HG03097 (cell line): ENCODE measurements around the gene ASMTL.
"Not testable (repeated sequence)": the region's sequence is repeated elsewhere in the genome, so short reads cannot be mapped to it uniquely, and the experiment has no call there.

Experiments
- ATAC-seq: cut with Tn5 transposase; IDR thresholded peaks from one replicate; pipeline ENCODE4 v1.9.1; 2021; ENCODE audit not compliant: unreplicated experiment, low FRiP score

ASMTL gene, protein sequence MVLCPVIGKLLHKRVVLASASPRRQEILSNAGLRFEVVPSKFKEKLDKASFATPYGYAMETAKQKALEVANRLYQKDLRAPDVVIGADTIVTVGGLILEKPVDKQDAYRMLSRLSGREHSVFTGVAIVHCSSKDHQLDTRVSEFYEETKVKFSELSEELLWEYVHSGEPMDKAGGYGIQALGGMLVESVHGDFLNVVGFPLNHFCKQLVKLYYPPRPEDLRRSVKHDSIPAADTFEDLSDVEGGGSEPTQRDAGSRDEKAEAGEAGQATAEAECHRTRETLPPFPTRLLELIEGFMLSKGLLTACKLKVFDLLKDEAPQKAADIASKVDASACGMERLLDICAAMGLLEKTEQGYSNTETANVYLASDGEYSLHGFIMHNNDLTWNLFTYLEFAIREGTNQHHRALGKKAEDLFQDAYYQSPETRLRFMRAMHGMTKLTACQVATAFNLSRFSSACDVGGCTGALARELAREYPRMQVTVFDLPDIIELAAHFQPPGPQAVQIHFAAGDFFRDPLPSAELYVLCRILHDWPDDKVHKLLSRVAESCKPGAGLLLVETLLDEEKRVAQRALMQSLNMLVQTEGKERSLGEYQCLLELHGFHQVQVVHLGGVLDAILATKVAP

DNA sequence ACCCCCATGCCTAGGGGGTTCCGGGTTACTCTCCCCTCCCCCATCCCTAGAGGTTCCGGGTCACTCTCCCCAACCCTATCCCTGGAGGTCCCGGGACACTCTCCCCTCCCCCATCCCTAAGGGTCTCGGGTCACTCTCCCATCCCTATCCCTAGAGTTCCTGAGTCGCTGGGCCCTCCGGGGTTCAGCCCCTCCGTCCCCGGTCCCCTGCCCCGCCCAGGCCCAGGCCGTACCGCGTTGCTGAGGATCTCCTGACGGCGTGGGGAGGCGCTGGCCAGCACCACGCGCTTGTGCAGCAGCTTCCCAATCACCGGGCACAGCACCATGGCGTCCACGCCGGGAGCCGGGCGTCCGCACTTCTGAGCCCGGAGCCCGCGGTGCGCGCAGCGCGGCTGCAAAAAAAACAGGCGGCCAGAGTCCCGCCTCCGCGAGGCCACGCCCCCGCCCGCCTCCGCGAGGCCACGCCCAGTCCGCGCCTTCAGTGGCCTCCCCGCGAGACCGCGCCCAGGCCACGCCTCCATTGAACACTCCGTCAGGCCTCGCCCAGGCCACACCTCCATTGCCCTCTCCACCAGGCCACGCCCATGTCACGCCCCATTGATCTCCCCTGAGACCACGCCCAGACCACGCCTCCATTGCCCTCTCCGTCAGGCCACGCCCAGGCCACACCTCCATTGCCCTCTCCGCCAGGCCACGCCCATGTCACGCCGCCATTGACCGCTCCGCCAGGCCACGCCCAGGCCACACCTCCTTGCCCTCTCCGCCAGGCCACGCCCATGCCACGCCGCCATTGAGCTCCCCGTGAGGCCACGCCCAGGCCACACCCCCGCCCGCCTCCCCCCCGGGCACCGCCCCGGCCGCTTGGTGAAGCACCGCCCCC, at the start of gene ASMTL:
ASMTL (minus strand) TSS at position 394 of the 879 bp plus-strand sequence; CDS start at position 325, 69 bp downstream.
- ATAC-seq: peak; percentile 59

DNA sequence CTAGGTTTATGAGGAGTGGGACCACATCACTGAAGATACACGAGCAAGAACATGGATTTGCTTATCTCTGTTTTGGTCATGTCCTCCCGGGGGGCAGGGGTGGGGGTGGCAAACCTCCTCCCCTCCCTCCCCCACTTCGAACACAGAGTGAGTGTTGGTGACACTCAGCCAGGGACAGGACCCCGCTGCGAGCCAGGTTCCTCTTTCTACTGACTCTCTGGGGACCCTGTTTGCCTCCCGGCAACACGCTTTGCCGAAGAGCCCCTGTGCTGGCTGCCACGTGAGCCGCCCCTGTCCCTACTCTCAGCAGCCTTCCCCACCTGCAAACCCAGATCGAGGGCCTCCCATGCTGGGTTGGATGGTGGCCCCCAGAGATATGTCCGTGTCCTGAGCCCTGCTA, 49.5 kb upstream of the ASMTL start:
- peak; percentile 65 for ATAC-seq

DNA sequence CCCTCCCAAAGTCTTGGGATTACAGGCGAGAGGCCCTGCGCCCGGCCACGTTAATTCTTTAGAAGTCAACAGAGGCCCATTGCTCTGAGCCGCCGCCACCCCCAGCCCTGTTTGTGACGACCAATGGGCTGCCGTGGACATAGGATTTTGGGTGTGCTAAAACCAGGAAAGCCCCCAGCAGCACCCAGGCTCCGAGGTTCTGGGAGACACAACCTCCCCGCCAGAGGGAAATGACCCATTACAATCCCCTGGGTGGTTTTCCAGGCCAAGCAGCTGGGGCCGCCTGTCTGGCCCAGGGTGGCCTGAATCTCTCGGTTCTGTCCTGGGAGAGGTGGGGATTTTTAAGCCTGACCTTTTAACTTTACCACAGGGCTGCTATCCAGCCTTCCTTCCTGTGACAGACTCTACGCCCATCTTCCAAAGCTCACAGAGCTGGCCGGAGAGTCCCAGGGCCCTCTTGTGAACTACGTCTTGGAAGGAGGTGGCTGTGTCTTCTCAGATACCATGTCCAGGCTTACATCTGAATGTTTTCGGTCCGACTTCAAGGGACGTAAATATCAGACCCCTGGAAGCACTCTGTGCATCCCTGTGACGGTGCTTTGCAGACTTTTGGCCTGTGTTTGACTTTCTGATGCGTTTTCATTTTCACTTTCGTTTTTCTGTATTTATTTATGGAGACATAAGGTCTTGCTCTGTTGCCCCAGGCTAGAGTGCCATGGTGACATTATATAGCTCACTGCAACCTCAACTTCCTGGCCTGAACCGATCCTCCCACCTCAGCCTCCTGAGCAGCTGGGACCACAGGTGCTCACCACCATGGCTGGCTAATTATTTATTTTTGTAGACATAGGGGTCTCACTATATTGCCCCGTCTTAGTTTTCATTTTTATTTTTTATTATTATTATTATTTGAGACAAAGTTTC, 48.3 kb upstream of the ASMTL start:
- peak; percentile 55 for ATAC-seq

GRCh38 chrX:1496076-1496475, 43.4 kb upstream of the ASMTL start:
- ATAC-seq: no peak

GRCh38 chrX:1493877-1494510, 41.3 kb upstream of the ASMTL start:
- ATAC-seq: peak; percentile 63

GRCh38 chrX:1493412-1493811, 40.7 kb upstream of the ASMTL start:
- no peak for ATAC-seq

DNA sequence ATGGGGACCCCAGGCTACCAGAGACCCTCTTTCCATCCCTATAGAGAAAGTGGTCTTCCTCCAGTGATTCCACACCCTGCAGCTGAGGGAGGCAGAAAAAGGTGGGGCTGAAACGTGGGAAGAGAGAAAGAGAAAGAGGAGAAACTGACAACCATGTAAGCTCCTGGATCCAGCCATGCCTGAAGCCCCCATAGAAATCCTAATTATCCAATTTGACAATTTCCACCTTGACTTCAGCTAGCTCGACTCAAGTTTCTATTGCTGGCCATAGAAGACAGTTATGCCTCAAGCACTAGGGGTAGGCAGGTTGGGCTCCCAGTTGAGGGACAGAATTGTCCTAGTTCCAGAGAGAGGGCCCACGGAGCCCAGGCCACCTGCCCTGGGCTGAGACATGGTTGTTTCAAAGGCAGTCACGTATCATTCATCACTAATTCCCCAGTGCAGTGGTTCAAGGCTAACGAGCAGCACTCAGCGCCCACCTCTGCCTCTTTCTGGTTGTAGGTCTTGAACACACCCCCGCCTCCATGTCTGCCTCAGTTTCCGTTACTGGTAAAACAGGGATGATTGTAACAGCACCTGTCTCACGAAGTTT, 39.8 kb upstream of the ASMTL start:
- no peak for ATAC-seq

GRCh38 chrX:1491851-1492349, 39.2 kb upstream of the ASMTL start:
- peak; percentile 71 for ATAC-seq

DNA sequence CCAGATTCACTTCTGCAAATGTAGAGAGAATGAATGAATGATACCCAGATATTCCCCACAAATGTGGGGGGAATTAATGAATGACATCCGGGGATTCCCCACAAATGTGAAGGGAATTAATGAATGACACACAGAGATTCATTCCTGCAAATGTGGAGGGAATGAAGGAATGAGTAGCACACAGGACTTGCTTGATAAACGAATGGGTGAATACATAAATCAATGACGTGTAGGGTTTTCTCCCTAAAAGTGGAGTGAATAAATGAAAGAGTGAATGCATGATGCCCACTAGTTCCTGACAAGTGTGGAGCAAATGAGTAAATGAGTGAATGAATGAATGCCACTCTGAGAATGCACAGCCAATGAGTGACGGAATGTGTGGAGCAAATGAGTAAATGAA, 38.5 kb upstream of the ASMTL start:
- ATAC-seq: not testable (repeated sequence)

DNA sequence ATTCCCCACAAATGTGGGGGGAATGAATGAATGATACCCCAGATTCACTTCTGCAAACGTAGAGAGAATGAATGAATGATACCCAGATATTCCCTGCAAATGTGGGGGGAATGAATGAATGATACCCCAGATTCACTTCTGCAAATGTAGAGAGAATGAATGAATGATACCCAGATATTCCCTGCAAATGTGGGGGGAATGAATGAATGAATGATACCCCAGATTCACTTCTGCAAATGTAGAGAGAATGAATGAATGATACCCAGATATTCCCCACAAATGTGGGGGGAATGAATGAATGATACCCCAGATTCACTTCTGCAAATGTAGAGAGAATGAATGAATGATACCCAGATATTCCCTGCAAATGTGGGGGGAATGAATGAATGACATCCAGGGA, 38.0 kb upstream of the ASMTL start:
- not testable (repeated sequence) for ATAC-seq

DNA sequence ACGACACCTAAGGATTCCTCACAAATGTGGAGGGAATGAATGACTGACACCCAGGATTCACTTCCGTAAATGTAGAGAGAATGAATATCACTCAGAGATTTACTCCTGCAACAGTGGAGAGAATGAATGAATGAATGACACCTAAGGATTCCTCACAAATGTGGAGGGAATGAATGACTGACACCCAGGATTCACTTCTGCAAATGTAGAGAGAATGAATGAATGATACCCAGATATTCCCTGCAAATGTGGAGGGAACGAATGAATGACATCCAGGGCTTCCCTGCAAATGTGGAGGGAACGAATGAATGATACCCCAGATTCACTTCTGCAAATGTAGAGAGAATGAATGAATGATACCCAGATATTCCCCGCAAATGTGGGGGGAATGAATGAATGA, 36.6 kb upstream of the ASMTL start:
- not testable (repeated sequence) for ATAC-seq

DNA sequence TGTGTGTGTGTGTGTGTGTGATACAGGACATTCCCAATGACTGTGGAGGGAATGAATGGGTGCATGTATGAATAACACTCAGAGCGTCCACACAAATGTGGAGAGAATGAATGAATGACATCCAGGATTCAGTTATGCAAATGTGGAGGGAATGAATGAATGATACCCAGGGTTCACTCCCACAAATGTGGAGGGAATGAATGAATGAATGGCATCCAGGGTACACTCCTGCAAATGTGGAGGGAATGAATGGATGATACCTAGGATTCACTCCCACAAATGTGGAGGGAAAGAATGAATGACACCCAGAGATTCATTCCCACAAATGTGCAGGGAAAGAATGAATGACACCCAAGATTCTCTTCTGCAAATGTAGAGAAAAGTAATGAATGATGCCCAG, 36.0 kb upstream of the ASMTL start:
- ATAC-seq: no peak

DNA sequence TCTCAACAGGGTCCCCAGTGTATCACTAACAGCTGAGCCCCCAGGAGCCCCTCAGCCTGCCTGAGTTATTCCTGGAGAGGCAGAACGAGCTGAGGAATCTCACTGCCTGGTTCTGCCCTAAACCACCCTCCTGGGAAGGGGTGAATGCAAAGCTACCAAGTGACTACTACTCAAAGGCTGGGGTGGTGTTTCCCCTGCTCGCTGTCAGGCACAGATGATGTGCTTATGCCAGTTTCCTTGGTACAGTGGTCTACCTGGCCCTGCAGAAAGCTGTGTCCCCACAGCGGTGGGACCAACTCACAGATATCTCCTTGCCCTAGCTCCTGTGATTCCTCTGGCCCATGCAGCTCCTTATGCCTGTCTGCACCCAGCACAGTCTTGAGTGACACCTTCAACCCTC, 35.4 kb upstream of the ASMTL start:
- no peak for ATAC-seq

DNA sequence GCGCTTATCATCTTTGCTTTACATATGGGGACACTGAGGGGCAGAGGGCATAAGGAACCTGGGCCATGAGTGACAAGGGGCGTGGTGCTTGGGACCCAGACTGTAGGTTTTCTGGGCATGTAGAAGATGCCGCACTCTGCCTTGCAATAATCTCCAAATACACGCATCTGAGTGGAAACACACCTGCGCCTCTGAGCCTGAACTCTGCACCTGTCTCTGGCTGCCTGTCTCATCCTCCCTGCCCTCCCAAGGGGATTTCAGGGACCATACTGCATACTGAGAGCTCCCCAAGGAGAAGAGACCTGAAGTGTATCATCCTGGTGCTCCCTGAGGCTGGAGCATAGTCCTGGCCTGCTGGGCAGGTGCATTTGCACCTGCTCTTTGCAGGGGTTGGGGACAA, 34.7 kb upstream of the ASMTL start:
- ATAC-seq: no peak

DNA sequence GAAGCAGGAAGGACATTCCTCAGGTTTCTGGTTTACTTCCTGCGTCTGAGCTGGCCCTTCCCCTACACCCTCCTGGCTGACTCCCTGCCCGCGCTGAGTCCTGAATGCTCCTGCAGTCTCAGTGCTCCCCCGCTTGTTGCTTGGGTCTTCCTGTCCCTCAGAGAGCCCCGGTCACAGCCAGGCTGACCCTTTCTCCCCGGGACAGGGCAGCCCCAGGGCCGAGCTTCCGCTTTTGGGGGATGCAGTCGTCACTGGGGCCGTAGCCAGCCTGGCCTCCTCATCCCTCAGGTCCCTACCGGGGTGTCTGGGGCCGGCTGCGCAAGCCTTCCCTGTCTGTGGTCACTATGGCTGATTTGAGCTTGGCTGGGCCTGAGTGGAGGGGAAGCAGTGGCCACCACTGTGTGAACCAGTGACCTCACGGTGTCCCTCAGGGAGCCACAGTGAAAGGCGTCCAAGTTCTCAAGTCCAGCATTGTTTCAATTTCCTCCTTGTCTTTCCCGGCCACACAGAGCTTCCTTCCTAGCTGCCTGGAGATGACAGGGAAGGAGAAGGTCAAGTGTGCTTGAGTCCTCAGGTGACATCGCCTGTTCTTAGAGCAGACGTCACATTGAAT, 34.1 kb upstream of the ASMTL start:
- no peak for ATAC-seq

GRCh38 chrX:1486177-1486576, 33.5 kb upstream of the ASMTL start:
- no peak for ATAC-seq

- ATAC-seq: no peak
Measured at GRCh38 chrX:1485033-1485432, 32.3 kb upstream of the ASMTL start.

GRCh38 chrX:1484638-1485019, 31.9 kb upstream of the ASMTL start:
- no peak for ATAC-seq
